NCI-H2107 treated with DMSO at 0.1 percent for 48 hours (cell line): ENCODE measurements around the gene ANXA11.
"Not testable (repeated sequence)": the region's sequence is repeated elsewhere in the genome, so short reads cannot be mapped to it uniquely, and the experiment has no call there.

Experiments
- DNase-seq: peaks from one replicate; lab custom pipeline; 2025; ENCODE audit not compliant: unreplicated experiment; lab: John Stamatoyannopoulos, UW

ANXA11 gene

GRCh38 chr10:80146918-80147317, 58.4 kb downstream of the ANXA11 start:
- DNase-seq = no peak

GRCh38 chr10:80145406-80146308, 59.7 kb downstream of the ANXA11 start:
- DNase-seq = peak; percentile 51

DNA sequence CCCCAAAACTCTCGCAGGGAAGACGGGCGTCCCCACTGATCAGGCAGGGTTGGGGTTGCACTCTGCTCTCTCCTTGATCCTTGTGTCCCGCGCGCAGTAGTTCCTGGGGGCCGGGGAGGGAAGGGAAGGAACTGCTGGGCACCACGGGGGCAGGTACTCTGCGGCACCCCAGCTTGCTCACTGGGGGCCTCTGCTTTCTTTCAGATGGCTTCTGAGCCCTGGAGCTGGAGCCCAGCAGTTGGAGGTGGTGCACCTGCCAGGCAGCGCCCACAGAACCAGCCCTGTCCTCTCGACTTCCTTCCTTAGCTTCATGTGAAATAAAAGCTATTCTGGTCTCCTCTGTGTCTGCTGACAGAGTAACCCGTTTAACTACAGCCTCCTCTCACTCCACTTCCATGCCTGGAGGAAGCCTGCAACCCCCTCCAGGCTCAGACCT, 60.6 kb downstream of the ANXA11 start:
- DNase-seq = peak; percentile 35

DNA sequence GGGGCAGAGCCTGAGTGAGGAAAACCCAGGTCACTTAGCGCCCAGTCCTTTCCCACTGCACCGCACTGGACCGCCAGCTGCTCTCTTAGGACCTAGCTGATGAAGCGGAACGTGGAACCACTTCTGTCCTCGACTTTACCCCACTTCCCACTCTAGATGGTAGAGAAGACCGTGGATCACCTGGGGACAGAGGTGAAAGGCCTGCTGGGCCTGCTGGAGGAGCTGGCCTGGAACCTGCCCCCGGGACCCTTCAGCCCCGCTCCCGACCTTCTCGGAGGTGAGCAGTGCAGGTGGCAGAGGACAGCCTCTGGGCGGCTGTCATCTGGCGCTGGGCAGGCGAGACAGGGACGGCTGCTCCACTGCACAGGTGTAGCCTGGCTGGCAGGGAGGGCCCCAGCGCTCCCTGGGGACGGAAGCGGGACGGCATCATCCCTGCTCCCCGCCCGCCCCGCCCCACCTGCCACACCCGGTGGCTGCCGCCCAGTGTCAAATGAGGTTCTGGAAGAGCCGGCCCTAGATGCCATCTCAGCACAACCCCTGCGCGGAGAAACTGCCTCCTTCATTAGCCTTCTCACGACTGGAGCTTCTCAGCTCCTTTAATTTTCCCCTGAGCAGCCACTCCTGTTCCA, 61.2 kb downstream of the ANXA11 start:
- peak; percentile 44 for DNase-seq

DNA sequence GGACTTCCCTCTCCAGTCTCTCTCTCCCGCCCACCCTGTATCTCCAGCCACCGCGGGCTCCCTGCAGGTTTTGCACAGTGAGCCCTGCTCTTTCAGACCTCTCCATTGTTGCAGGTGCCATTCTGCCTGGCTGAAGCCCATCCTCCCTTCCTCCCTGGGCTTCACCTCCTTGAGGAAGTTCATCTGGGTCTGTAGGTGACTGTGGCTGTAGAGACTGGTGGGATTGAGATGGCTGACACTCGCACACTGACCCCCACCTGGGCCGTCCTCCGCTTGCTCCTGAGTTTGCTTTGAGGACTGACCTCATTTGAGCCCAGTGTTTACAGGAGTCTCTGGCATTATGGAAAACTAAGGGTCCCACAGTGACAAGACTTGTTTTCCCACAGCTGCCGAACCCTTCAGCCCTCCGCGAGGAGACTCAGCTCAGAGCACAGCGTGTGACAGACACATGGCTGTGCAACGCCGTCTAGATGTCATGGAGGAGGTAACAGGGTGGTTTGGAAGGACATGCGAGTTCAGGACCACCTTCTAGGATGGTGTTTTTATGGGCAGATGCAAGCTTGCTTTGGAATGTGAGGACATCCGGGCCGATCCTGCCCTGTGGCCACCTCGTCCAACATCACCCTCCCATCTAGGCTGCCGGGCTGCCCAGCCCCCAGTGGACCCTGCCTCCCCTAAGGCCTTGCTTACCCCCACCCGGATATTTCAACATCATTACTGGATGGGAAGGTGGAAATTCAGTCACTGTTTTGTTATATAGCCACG, 63.5 kb downstream of the ANXA11 start:
- DNase-seq = no peak

DNA sequence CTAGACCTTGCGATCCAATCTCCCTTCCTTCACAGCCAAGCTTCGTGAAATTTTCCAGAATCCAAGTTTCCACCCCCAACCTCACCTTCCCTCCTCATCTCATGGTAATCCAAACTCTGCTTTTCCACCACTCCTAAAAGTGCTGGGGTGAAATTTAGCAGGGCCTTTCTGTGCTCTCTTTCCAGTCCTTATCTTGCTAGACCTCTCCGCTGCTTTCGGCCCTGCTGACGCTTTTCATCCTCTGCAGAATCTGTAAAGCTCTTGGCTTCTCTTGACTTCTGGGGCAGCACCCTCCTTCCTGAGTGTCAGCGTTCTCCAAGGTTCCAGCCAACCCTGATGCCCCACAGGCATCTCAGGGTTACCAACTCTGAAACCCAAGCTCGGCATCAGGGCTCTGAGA, 65.1 kb downstream of the ANXA11 start:
- no peak for DNase-seq

DNA sequence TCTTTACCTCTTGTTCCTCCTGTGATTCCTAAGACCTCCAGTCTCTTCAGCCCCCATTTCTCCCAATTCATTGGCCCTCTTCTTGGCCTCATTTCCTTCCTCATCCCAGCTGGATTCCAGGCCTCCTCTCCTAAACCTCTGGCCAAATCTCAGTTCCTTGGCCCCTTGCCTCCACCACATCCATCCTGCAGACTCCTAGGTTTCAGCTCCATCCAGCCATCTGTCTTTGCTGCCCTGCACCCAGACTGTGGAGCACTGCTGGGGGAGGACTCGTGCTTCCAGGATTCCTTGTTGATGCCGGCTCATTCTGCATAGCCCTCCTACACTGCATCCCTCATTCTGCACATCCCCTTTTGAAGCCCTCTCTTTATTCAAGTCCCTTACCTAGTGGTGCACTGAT, 66.1 kb downstream of the ANXA11 start:
- DNase-seq = no peak

DNA sequence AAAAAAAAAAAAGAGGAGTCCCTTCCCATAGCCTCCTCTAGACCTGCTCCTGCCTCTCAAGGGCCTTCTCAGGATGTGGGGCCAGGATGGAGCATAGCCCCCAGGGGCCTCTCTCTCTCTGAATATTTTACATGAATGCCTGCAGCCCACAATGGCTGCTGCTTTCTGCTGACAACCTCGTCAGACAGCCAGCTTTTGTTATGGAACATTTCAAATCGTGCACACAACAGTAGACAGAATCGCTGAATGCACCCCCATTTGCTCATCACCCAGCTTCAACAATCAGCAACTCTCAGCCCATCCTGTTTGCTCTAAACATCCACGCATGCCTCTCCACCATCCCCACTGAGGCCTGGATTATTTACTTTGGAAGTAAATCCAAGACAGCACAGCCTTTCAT, 67.4 kb downstream of the ANXA11 start:
- no peak for DNase-seq

- DNase-seq = no peak
These were observed 68.1 kb downstream of the ANXA11 start for GRCh38 chr10:80137031-80137862.

GRCh38 chr10:80136134-80136571, 69.2 kb downstream of the ANXA11 start:
- no peak for DNase-seq

GRCh38 chr10:80133687-80134086, 71.7 kb downstream of the ANXA11 start:
- not testable (repeated sequence) for DNase-seq

GRCh38 chr10:80133206-80133605, 72.1 kb downstream of the ANXA11 start:
- no peak for DNase-seq

- no peak for DNase-seq
These were observed 72.8 kb downstream of the ANXA11 start, which contains the start of gene PLAC9 for GRCh38 chr10:80132299-80133139. PLAC9 (plus strand) TSS chr10:80132730; CDS start chr10:80132763, 33 bp downstream.

GRCh38 chr10:80131499-80131901, 73.8 kb downstream of the ANXA11 start:
- DNase-seq = no peak

DNA sequence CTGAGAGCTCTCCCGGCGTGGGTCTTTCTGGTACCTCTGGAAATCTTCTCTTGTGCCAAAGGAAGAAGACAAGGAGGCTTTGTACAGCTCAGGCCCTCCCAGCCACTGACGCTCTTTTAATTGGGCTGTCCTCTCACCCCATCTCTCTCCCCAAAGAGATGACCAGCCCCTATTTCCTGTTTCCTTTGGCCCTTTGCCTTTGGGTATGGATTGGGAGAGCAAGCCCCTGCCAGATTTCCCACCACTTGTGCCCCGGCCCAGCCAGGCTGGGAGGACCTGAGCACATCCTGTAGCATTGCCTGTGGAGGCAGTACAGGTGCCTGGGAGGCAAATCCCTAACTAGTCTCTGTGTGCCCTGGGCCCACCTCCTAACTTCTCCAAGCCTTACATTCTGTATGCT, 78.5 kb downstream of the ANXA11 start:
- DNase-seq = no peak

DNA sequence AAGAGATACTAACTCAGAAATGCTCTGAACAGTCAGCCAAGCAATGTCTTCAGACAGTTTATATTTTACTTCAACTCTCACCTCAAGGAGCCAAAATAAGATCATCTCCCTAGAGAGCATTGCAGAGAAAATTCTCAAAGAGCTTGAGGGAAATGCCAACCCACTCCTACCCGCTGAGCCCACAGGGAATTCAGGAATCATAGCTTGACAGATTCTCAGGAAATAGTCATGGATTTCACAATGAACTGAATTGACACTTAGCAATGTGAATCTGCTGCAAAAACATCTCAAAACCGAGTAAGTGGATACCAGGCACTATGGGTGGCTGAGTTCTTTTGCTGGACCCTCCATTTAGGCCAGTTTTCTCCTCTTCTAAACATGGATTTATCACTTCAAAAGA, 82.6 kb downstream of the ANXA11 start:
- no peak for DNase-seq

DNA sequence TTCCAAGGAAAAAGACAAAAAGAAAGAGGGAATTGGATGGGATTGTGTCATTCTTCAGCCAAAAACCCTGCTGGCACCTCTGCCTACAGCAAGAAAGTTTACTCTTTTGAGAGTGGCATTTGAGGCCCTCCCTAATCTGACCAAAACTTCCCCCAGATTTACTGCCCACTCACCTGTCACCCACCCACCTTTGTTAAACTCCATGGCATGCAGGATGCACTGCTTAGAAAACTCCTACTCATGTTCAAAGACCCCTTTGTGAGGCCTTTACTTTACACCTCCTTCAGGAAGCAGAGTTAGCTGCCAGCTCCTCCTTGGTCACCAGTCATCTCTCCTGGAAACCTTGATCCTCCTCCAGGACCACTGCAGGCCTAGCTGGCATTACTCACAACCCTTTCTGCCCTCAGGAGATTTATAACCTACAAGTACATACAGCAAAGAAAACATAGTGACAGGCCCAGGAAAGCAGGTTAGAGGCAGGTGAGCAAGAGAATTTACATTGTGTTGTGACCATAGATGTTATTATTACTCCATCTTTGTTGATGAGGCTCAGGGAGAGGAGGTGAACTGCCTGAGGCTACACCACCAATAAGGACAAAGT, 83.1 kb downstream of the ANXA11 start:
- DNase-seq = no peak

- no peak for DNase-seq
These were observed 86.7 kb downstream of the ANXA11 start for GRCh38 chr10:80118669-80119068.

- no peak for DNase-seq
These were observed 94.4 kb downstream of the ANXA11 start for GRCh38 chr10:80110986-80111385.
